NOMO-1 (cell line): ENCODE results near the gene DTD1.

Source experiments
- DNase-seq, 2 experiments: peaks; one replicate each; lab custom pipeline; 2025; ENCODE audit not compliant: unreplicated experiment in 2 of 2; lab: John Stamatoyannopoulos, UW

DTD1 gene

DNA sequence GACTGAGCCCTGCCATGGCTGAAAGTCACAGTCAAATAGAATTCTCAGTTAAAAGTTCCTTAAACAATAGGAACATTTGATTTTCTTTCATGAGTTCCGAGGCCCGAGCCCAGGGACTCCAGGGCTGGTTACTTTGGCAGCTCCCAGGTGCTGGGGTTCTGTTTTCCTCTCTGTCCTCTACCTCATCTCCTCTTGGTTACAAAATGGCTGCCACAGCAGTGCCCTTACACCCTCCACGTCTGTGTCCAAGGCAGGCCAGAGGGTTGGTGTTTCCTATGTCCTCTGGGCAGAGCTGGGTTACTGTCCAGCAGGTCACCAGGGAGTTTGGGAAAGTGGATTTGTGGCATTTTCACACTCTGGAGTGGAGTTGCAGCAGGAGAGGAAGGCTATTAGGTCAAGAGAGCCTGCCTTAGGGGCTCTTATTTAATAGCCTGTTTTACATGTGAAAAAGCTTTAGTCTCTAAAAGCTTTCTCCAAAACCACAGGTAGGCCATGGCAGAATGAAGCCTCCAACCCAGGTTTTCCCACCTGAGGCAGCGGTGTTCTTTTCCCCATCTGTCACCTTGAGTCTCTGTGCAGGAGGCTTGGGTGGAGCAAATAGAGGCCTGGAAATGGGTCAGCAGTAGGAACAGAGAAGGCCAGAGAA lies 111.0 kb downstream of the DTD1 start:
- DNase-seq, result no peak

DNA sequence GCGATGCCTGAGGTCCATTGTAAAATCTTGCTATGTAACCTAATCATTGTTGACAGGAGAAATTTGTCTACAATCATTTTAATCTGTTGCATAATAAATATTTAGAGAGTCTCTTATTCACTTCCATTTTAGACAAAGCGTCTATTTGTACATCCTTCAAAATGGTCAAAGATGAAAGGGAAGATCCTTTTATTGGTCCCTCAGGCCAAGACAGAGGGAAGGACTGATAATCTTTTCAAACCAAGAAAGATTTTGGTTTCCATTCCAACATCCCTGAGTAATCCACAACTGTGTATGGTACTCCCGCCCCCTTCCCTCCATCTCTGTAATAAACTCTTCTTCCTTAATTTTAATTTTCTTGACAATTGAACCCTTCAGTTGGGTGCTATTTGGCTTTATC lies 114.1 kb downstream of the DTD1 start:
- DNase-seq, result no peak

- no peak for DNase-seq
These were observed 114.9 kb downstream of the DTD1 start for GRCh38 chr20:18702736-18703135.

- no peak for DNase-seq
These were observed 117.6 kb downstream of the DTD1 start for GRCh38 chr20:18705490-18705889.

DNA sequence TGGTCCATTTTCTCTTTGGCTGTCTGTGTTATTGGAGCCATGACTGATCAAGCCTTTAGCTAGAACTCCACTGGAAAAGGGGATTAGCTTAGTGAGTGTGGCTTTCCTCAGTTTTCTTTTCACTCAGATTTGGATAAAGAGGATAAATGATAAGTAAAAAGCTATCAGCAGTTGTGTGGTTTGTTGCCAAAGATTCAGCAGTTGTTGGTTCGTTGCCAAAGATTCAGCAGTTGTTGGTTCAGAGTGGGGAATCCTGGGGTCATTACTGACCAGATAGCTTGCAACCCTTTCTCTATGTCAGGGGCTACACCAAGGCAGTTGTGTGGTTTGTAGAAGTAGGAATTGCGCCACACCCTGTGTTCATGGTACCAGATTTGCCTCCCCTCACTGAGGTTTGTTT lies 118.1 kb downstream of the DTD1 start:
- DNase-seq, result no peak

DNA sequence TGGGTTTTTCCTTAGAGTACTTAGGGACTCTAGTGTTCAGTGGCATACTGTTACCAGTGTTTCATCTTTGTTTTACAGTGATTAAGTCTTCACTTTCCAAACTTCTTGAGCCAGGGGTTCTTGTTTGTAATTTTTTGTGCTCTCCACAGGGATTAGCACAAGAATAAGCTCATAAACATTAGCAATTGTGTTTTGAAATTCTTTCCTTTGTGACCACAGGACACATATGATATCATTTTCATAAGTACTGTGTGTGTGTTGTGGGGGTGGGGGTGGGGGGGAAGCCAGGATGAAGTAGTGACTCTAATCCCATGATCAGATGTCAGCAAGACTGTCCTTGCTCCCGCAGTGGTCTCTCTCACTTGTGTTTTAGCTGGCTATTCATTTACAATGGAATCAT lies 124.3 kb downstream of the DTD1 start:
- no peak for DNase-seq

- no peak for DNase-seq
These were observed 125.0 kb downstream of the DTD1 start for GRCh38 chr20:18712882-18713281.

GRCh38 chr20:18715564-18715963 lies 127.7 kb downstream of the DTD1 start:
- DNase-seq, result no peak

GRCh38 chr20:18717062-18717461 lies 129.2 kb downstream of the DTD1 start:
- no peak for DNase-seq

- no peak for DNase-seq
These were observed 130.3 kb downstream of the DTD1 start for GRCh38 chr20:18718129-18718528.

- no peak for DNase-seq
These were observed 131.6 kb downstream of the DTD1 start for GRCh38 chr20:18719426-18719825.

GRCh38 chr20:18721551-18722115 lies 133.8 kb downstream of the DTD1 start:
- DNase-seq, result no peak

- DNase-seq, result no peak
These were observed 134.5 kb downstream of the DTD1 start for GRCh38 chr20:18722371-18722770.

- DNase-seq, result no peak
These were observed 136.2 kb downstream of the DTD1 start for GRCh38 chr20:18724077-18724476.

- DNase-seq, result no peak
These were observed 137.1 kb downstream of the DTD1 start for GRCh38 chr20:18724788-18725464.

DNA sequence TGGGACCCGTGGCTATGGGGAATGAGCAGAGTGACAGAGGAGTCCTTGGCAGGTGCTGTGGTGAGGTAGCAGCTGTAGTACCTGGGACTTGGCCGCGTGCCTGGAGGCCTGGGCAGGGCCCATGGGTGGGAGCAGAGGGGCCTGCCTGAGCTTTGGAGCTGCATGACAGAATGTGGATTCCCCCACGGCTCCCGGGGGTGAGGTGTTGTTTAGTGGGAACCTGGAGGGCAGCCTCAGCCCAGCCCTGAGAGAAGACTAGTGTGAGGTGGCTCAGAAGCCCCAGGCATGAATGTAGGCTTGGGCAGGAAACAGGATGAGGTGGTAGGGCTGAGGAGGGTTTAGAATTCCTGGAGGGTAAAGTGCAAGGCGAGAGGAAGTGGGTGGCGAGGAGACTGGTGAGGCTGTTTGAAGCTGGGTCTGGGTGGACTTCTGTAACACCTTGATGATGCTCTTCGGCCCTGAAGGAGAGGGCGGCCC lies 139.2 kb downstream of the DTD1 start:
- DNase-seq, result no peak

GRCh38 chr20:18728165-18728869 lies 140.5 kb downstream of the DTD1 start:
- DNase-seq, result no peak

GRCh38 chr20:18728870-18729224 lies 141.0 kb downstream of the DTD1 start:
- DNase-seq, result no peak

GRCh38 chr20:18729231-18729825 lies 141.5 kb downstream of the DTD1 start:
- no peak for DNase-seq

- DNase-seq, result no peak
These were observed 144.1 kb downstream of the DTD1 start for GRCh38 chr20:18731940-18732339.

DNA sequence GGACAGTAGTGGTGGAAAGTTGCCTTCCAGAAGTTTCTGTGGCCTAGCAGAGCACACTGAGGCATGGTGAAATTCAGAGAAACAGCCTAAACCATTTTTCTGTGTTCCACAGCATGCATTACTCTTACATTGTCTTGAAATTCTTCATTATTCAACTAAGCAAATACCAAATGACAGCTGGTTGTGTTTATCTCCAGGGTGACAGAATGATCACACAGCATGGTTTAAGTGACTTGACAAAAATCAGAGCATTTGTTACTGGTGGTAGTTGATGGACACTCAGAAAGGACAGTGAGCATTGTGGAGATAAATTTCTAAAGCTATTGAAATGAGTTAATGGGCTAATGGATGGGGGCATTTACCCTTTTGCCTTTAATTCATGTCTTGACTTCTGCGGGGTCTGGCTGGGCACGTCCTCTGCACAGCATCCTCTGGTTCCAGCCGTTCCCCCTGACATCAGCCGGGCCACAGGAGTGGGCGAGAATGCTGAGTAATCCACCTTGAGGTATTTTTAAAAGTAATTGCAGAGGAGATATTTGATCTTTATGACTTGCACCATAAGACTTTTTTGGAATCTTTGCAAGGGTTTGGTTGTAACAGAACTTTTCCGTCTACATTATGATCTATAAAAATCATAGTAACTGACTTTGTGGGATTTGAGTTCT lies 146.8 kb downstream of the DTD1 start:
- DNase-seq, result no peak
